Measurements from ENCODE around the gene PLK1. TPM values are rescaled to one million over a fixed set of nuclear protein-coding genes. Genes with fewer than 3 reads are reported as not detected.

The PLK1 gene
- total and polyA plus RNA-seq, 2 of the 13 experiments (the other 11 are each of a cell fraction or from before 2014, with no cell fraction given), result 71.5 to 76.3 TPM

GRCh38 chr16:23704772-23705516, 26.3 kb downstream of the PLK1 start (continued):
- TF ChIP-seq, protein P1, sequence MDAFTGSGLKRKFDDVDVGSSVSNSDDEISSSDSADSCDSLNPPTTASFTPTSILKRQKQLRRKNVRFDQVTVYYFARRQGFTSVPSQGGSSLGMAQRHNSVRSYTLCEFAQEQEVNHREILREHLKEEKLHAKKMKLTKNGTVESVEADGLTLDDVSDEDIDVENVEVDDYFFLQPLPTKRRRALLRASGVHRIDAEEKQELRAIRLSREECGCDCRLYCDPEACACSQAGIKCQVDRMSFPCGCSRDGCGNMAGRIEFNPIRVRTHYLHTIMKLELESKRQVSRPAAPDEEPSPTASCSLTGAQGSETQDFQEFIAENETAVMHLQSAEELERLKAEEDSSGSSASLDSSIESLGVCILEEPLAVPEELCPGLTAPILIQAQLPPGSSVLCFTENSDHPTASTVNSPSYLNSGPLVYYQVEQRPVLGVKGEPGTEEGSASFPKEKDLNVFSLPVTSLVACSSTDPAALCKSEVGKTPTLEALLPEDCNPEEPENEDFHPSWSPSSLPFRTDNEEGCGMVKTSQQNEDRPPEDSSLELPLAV (CRISPR knock-in tag; conservative IDR thresholded peaks at IDR 0.05; ENCODE audit: low read depth), result no peak
- TF ChIP-seq TARDBP (CRISPR knock-in tag; IDR thresholded peaks at IDR 0.05) (no peak), PHF20 (CRISPR knock-in tag; IDR thresholded peaks at IDR 0.05) (0 out of 2 replicates have a peak, but pooled peaks have one; percentile 13), ZBTB42 (CRISPR knock-in tag; IDR thresholded peaks at IDR 0.05) (no peak), TGIF2 (CRISPR knock-in tag; IDR thresholded peaks at IDR 0.05) (no peak), NR2F2 (IDR thresholded peaks at IDR 0.05; ENCODE audit: borderline replicate concordance, low read depth) (peak; percentile 77), AKAP8 (CRISPR knock-in tag; IDR thresholded peaks at IDR 0.05) (no peak), FOXM1 (CRISPR knock-in tag; IDR thresholded peaks at IDR 0.05) (no peak), ZNF670 (CRISPR knock-in tag; IDR thresholded peaks at IDR 0.05; ENCODE audit: borderline replicate concordance) (no peak), KDM4B (CRISPR knock-in tag; IDR thresholded peaks at IDR 0.05) (no peak), ZNF816 (CRISPR knock-in tag; IDR thresholded peaks at IDR 0.05; ENCODE audit: borderline replicate concordance) (no peak; the same call in 1 of the 2 replicates), SALL2 (CRISPR knock-in tag; IDR thresholded peaks at IDR 0.05) (no peak), ZNF3 (CRISPR knock-in tag; IDR thresholded peaks at IDR 0.05) (no peak), NFE2L1 (CRISPR knock-in tag; IDR thresholded peaks at IDR 0.05; ENCODE audit: borderline replicate concordance) (peak; percentile 70; the same call in 1 of the 2 replicates), BHLHE40 (IDR thresholded peaks at IDR 0.05; ENCODE audit: low read length) (no peak), ZBTB7A (CRISPR knock-in tag; IDR thresholded peaks at IDR 0.05) (no peak), ZNF703 (CRISPR knock-in tag; IDR thresholded peaks at IDR 0.05; ENCODE audit: borderline replicate concordance) (no peak), ZNF205 (CRISPR knock-in tag; IDR thresholded peaks at IDR 0.05) (no peak), ZNF639 (CRISPR knock-in tag; conservative IDR thresholded peaks at IDR 0.05) (no peak)
- TF ChIP-seq, protein P2, sequence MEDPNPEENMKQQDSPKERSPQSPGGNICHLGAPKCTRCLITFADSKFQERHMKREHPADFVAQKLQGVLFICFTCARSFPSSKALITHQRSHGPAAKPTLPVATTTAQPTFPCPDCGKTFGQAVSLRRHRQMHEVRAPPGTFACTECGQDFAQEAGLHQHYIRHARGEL (CRISPR knock-in tag; IDR thresholded peaks at IDR 0.05), result no peak
- TF ChIP-seq, protein P3, sequence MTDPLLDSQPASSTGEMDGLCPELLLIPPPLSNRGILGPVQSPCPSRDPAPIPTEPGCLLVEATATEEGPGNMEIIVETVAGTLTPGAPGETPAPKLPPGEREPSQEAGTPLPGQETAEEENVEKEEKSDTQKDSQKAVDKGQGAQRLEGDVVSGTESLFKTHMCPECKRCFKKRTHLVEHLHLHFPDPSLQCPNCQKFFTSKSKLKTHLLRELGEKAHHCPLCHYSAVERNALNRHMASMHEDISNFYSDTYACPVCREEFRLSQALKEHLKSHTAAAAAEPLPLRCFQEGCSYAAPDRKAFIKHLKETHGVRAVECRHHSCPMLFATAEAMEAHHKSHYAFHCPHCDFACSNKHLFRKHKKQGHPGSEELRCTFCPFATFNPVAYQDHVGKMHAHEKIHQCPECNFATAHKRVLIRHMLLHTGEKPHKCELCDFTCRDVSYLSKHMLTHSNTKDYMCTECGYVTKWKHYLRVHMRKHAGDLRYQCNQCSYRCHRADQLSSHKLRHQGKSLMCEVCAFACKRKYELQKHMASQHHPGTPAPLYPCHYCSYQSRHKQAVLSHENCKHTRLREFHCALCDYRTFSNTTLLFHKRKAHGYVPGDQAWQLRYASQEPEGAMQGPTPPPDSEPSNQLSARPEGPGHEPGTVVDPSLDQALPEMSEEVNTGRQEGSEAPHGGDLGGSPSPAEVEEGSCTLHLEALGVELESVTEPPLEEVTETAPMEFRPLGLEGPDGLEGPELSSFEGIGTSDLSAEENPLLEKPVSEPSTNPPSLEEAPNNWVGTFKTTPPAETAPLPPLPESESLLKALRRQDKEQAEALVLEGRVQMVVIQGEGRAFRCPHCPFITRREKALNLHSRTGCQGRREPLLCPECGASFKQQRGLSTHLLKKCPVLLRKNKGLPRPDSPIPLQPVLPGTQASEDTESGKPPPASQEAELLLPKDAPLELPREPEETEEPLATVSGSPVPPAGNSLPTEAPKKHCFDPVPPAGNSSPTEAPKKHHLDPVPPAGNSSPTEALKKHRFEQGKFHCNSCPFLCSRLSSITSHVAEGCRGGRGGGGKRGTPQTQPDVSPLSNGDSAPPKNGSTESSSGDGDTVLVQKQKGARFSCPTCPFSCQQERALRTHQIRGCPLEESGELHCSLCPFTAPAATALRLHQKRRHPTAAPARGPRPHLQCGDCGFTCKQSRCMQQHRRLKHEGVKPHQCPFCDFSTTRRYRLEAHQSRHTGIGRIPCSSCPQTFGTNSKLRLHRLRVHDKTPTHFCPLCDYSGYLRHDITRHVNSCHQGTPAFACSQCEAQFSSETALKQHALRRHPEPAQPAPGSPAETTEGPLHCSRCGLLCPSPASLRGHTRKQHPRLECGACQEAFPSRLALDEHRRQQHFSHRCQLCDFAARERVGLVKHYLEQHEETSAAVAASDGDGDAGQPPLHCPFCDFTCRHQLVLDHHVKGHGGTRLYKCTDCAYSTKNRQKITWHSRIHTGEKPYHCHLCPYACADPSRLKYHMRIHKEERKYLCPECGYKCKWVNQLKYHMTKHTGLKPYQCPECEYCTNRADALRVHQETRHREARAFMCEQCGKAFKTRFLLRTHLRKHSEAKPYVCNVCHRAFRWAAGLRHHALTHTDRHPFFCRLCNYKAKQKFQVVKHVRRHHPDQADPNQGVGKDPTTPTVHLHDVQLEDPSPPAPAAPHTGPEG (CRISPR knock-in tag; IDR thresholded peaks at IDR 0.05), result no peak
- TF ChIP-seq, protein P4, sequence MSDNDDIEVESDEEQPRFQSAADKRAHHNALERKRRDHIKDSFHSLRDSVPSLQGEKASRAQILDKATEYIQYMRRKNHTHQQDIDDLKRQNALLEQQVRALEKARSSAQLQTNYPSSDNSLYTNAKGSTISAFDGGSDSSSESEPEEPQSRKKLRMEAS (IDR thresholded peaks at IDR 0.05), result 0 out of 2 replicates have a peak, but pooled peaks have one; percentile 13

Data from HepG2 (cell line).